Measurements from ENCODE around the gene EIF4B.
A peak's percentile ranks its signal among the peaks of the same experiment; 100 is the strongest.

The EIF4B gene

GRCh38 chr12:53071591-53072551 is 65.6 kb downstream of the EIF4B start:
- DNase-seq: no peak

GRCh38 chr12:53073881-53074280 is 67.6 kb downstream of the EIF4B start:
- DNase-seq: no peak

- DNase-seq: no peak
Observed at GRCh38 chr12:53074283-53074998, 68.2 kb downstream of the EIF4B start.

GRCh38 chr12:53074999-53075370 is 68.7 kb downstream of the EIF4B start:
- no peak for DNase-seq

- no peak for DNase-seq
Observed at GRCh38 chr12:53076461-53076860, 70.2 kb downstream of the EIF4B start.

- no peak for DNase-seq
Observed at GRCh38 chr12:53077030-53077429, 70.8 kb downstream of the EIF4B start.

GRCh38 chr12:53078425-53079225 is 72.4 kb downstream of the EIF4B start:
- no peak for DNase-seq

- DNase-seq: peak; percentile 98
Observed at GRCh38 chr12:53079226-53080117, 73.2 kb downstream of the EIF4B start, which contains the start of gene SPRYD3. SPRYD3 (minus strand) TSS chr12:53079390; CDS start chr12:53079333, 57 bp downstream.

GRCh38 chr12:53082637-53083175 is 76.5 kb downstream of the EIF4B start:
- no peak for DNase-seq

GRCh38 chr12:53086361-53086760 is 80.1 kb downstream of the EIF4B start:
- DNase-seq: no peak

- no peak for DNase-seq
Observed at GRCh38 chr12:53090105-53090504, 83.8 kb downstream of the EIF4B start.

- DNase-seq: peak; percentile 28
Observed at GRCh38 chr12:53090554-53090953, 84.3 kb downstream of the EIF4B start.

- no peak for DNase-seq
Observed at GRCh38 chr12:53091756-53092155, 85.5 kb downstream of the EIF4B start.

All from hematopoietic multipotent progenitor cell treated with erythropoietin and hydrocortisone succinate and interleukin-3 and kit ligand, for 4 days (in vitro differentiated cells).